Measurements from ENCODE around the gene COBLL1.

DNA sequence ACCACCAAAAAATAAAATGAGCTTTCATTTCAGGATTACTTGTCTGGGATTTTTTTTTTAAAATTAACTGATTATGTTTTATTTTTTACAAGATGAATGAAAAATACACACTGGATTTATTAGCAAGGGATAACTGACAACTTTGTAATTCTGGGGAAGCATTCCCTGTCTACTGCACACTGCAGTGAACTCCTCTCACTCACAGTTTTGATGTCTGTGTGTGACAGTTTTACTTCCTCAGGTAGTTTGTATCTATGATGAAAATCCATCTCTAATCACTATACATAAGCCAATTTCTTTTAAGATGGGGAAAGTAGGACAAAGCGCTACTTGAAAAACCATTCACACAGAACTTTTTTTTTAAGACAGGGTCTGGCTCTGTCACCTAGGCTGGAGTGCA is 94.5 kb downstream of the COBLL1 start:
- TF ChIP-seq, protein P1, sequence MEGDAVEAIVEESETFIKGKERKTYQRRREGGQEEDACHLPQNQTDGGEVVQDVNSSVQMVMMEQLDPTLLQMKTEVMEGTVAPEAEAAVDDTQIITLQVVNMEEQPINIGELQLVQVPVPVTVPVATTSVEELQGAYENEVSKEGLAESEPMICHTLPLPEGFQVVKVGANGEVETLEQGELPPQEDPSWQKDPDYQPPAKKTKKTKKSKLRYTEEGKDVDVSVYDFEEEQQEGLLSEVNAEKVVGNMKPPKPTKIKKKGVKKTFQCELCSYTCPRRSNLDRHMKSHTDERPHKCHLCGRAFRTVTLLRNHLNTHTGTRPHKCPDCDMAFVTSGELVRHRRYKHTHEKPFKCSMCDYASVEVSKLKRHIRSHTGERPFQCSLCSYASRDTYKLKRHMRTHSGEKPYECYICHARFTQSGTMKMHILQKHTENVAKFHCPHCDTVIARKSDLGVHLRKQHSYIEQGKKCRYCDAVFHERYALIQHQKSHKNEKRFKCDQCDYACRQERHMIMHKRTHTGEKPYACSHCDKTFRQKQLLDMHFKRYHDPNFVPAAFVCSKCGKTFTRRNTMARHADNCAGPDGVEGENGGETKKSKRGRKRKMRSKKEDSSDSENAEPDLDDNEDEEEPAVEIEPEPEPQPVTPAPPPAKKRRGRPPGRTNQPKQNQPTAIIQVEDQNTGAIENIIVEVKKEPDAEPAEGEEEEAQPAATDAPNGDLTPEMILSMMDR (IDR thresholded peaks at IDR 0.05), result no peak
- TF ChIP-seq EZH2 (IDR thresholded peaks at IDR 0.05), result no peak

All from neural progenitor cell (in vitro differentiated cells).